GM23338 (cell line): Measurements from ENCODE around the gene TSHZ3. TPM values are rescaled to one million over a fixed set of nuclear protein-coding genes. Genes with fewer than 3 reads are reported as not detected.

Experiments used
- ATAC-seq: fragments of 200-7000 bp; cut with Tn5 transposase; 3 replicates; pipeline ENCODE4 v1.9.1; 2020
- DNase-seq: peaks from one replicate; pipeline ENCODE4 v3.0.0-alpha.2; 2015; ENCODE audit warnings: low spot score
- H2AFZ ChIP-seq: fragments of 200-600 bp; sonication (generic); 2 replicates; pipeline ENCODE4 v1.8.0; 2016; ENCODE audit warnings: antibody characterized with exemption, mild to moderate bottlenecking, moderate library complexity
- H3F3A ChIP-seq: fragments of 200-600 bp; sonication (generic); replicated peaks from 2 replicates; pipeline ENCODE4 v1.8.0; 2017; ENCODE audit warnings: antibody characterized with exemption, mixed run types, low read depth
- H3K27ac ChIP-seq: fragments of 200-600 bp; sonication (generic); 2 replicates; pipeline ENCODE4 v1.6.1; 2016; ENCODE audit warnings: low read depth
- H3K27me3 ChIP-seq: fragments of 200-600 bp; sonication (generic); 2 replicates; pipeline ENCODE4 v1.8.0; 2016; ENCODE audit warnings: mild to moderate bottlenecking, mixed run types, moderate library complexity; ENCODE audit not compliant: insufficient read depth
- H3K36me3 ChIP-seq: fragments of 200-600 bp; sonication (generic); 2 replicates; pipeline ENCODE4 v1.8.0; 2016; ENCODE audit warnings: mild to moderate bottlenecking; ENCODE audit not compliant: insufficient read depth
- H3K4me1 ChIP-seq: fragments of 200-600 bp; sonication (generic); 2 replicates; pipeline ENCODE4 v1.8.0; 2016; ENCODE audit warnings: mild to moderate bottlenecking, moderate library complexity; ENCODE audit not compliant: insufficient read depth
- H3K4me2 ChIP-seq: fragments of 200-600 bp; sonication (generic); 2 replicates; pipeline ENCODE4 v1.7.1; 2017; ENCODE audit warnings: mixed run types
- H3K4me3 ChIP-seq: fragments of 200-600 bp; sonication (generic); 2 replicates; pipeline ENCODE4 v1.6.1; 2016; ENCODE audit warnings: mixed run types
- H3K79me2 ChIP-seq: fragments of 200-600 bp; sonication (generic); replicated peaks from 2 replicates; pipeline ENCODE4 v1.8.0; 2017; ENCODE audit warnings: mild to moderate bottlenecking; ENCODE audit not compliant: insufficient read depth
- H3K9me2 ChIP-seq: fragments of 200-600 bp; sonication (generic); 2 replicates; pipeline ENCODE4 v1.8.0; 2017; ENCODE audit not compliant: insufficient read depth
- H4K20me1 ChIP-seq: fragments of 200-600 bp; sonication (generic); replicated peaks from 2 replicates; pipeline ENCODE4 v1.8.0; 2017; ENCODE audit warnings: mild to moderate bottlenecking; ENCODE audit not compliant: insufficient read depth
- H3K27ac Mint-ChIP-seq: 2 replicates; pipeline ENCODE4 v1.8.0; 2020; ENCODE audit warnings: inconsistent platforms, mild to moderate bottlenecking, moderate library complexity, mixed read lengths
- H3K27me3 Mint-ChIP-seq: 3 replicates; pipeline ENCODE4 v1.8.0; 2022; ENCODE audit warnings: low read depth, mild to moderate bottlenecking, moderate library complexity, mixed read lengths, inconsistent platforms; ENCODE audit not compliant: insufficient read depth, poor library complexity
- H3K36me3 Mint-ChIP-seq: 3 replicates; pipeline ENCODE4 v1.8.0; 2021; ENCODE audit warnings: low read depth, mild to moderate bottlenecking, inconsistent platforms, moderate library complexity, mixed read lengths
- H3K4me1 Mint-ChIP-seq: 3 replicates; pipeline ENCODE4 v1.8.0; 2020; ENCODE audit warnings: mild to moderate bottlenecking, inconsistent platforms, mixed read lengths
- H3K4me3 Mint-ChIP-seq: 3 replicates; pipeline ENCODE4 v1.8.0; 2021; ENCODE audit warnings: moderate library complexity, mild to moderate bottlenecking, inconsistent platforms, mixed read lengths
- H3K9me3 Mint-ChIP-seq: 3 replicates; pipeline ENCODE4 v1.8.0; 2020; ENCODE audit warnings: moderate library complexity, mild to moderate bottlenecking, inconsistent platforms, mixed read lengths
- CREB1 ChIP-seq: fragments of 250-450 bp; sonication (Bioruptor Pico); IDR thresholded peaks from 2 replicates; pipeline ENCODE4 v1.5.0; 2020; ENCODE audit warnings: low read depth, mild to moderate bottlenecking, moderate library complexity
- CTCF ChIP-seq, 2 experiments: fragments of 200-600 bp in 1 of 2; sonication (generic) in 1 of 2; conservative IDR thresholded peaks; 2 replicates each; pipeline versions ENCODE4 v1.5.1 to v1.6.1; 2016 to 2017; ENCODE audit warnings: antibody characterized with exemption in 2 of 2, low read depth in 2 of 2, mild to moderate bottlenecking in 2 of 2, moderate library complexity in 1 of 2
- EZH2 ChIP-seq: fragments of 200-600 bp; sonication (generic); IDR thresholded peaks from one replicate; pipeline ENCODE4 v1.8.0; 2017; ENCODE audit warnings: antibody characterized with exemption, mild to moderate bottlenecking, low read depth; ENCODE audit not compliant: unreplicated experiment
- EZH2phosphoT487 ChIP-seq: fragments of 200-600 bp; sonication (generic); IDR thresholded peaks from one replicate; pipeline ENCODE4 v1.8.1; 2018; ENCODE audit warnings: antibody characterized with exemption; ENCODE audit not compliant: unreplicated experiment
- JUNB ChIP-seq: IDR thresholded peaks from one replicate; pipeline ENCODE4 v1.6.1; 2016; ENCODE audit warnings: antibody characterized with exemption; ENCODE audit not compliant: unreplicated experiment
- POLR2AphosphoS5 ChIP-seq: IDR thresholded peaks from 2 replicates; pipeline ENCODE4 v1.6.1; 2016; ENCODE audit warnings: antibody characterized with exemption, low read depth
- polyA plus RNA-seq: library from polyadenylated mRNA; unstranded; fragments of >200 nt; fragmentation: Nextera tagmentation; extraction: Ambion mirVana; gene quantifications from 2 replicates; pipeline ENCODE4 v1.2.1, GENCODE V29; 2016
- total RNA-seq: library from RNA; depleted of rRNA; stranded (reverse); fragments of >200 nt; shearing (Covaris generic); gene quantifications from 2 replicates; pipeline ENCODE4 v1.2.3, GENCODE V29; 2014
- TF ChIP-seq, protein P1 (sequence below): IDR thresholded peaks from one replicate; pipeline ENCODE4 v1.6.1; 2018; ENCODE audit warnings: antibody characterized with exemption; ENCODE audit not compliant: unreplicated experiment
- TF ChIP-seq, protein P2 (sequence below): fragments of 250-450 bp; sonication (Bioruptor Pico); IDR thresholded peaks from 2 replicates; pipeline ENCODE4 v1.5.0; 2020; ENCODE audit warnings: mild to moderate bottlenecking, moderate library complexity

TSHZ3 gene
- total and polyA plus RNA-seq, 2 experiments from 2014 or later, result 3.8 to 8.9 TPM

DNA sequence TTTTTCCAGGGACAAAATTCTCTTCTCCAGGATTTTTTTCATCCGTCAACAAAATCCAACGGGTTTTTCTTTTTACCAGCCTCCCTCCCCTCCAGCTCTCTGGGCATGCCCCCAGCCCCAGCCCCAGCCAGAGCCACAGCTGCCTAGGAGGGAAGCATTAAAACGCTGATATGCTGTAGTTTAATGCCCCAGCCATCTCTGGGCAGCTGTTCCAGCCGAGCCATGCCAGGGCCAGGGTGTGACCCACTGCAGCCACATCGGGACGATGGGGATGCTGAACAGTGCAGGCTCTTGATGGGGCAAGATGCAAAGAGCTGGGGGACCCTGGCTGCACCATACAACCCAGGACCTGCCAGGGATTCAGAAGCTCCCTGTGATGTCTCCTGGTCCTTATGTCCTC is 32.1 kb downstream of the TSHZ3 start:
- no peak for DNase-seq
- Histone ChIP-seq H2AFZ (peak overlapping the region; percentile 34; the same call in 1 of the 2 replicates), H3K4me3 (no peak overlapping the region; the same call in 1 of the 2 replicates), H3K27ac (peak overlapping the region; percentile 89), H3K4me1 (peaks cover 42% of the 10 kb centered on the region), H3F3A (no peaks in the 10 kb centered on the region), H3K27me3 (no peaks in the 10 kb centered on the region), H4K20me1 (no peaks in the 10 kb centered on the region), H3K9me2 (no peaks in the 10 kb centered on the region), H3K79me2 (peaks cover 36% of the 10 kb centered on the region), H3K36me3 (no peaks in the 10 kb centered on the region), H3K4me2 (peak overlapping the region; percentile 39; the same call in 1 of the 2 replicates)
- Mint-ChIP-seq H3K4me1 (peaks cover 59% of the 10 kb centered on the region), H3K4me3 (no peak overlapping the region), H3K27ac (peak overlapping the region; percentile 81), H3K27me3 (peaks cover 4% of the 10 kb centered on the region), H3K36me3 (no peaks in the 10 kb centered on the region), H3K9me3 (no peaks in the 10 kb centered on the region)
- no peak; the same call in none of the 3 replicates for ATAC-seq
- TF ChIP-seq CTCF (conservative IDR thresholded peaks at IDR 0.05; ENCODE audit: low read depth in 2 of 2) (no peak), CREB1 (CRISPR knock-in tag) (no peak), POLR2AphosphoS5 (no peak), JUNB (no peak), EZH2 (no peak), EZH2phosphoT487 (no peak)
- TF ChIP-seq, protein P1, sequence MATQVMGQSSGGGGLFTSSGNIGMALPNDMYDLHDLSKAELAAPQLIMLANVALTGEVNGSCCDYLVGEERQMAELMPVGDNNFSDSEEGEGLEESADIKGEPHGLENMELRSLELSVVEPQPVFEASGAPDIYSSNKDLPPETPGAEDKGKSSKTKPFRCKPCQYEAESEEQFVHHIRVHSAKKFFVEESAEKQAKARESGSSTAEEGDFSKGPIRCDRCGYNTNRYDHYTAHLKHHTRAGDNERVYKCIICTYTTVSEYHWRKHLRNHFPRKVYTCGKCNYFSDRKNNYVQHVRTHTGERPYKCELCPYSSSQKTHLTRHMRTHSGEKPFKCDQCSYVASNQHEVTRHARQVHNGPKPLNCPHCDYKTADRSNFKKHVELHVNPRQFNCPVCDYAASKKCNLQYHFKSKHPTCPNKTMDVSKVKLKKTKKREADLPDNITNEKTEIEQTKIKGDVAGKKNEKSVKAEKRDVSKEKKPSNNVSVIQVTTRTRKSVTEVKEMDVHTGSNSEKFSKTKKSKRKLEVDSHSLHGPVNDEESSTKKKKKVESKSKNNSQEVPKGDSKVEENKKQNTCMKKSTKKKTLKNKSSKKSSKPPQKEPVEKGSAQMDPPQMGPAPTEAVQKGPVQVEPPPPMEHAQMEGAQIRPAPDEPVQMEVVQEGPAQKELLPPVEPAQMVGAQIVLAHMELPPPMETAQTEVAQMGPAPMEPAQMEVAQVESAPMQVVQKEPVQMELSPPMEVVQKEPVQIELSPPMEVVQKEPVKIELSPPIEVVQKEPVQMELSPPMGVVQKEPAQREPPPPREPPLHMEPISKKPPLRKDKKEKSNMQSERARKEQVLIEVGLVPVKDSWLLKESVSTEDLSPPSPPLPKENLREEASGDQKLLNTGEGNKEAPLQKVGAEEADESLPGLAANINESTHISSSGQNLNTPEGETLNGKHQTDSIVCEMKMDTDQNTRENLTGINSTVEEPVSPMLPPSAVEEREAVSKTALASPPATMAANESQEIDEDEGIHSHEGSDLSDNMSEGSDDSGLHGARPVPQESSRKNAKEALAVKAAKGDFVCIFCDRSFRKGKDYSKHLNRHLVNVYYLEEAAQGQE, result no peak
- TF ChIP-seq, protein P2, sequence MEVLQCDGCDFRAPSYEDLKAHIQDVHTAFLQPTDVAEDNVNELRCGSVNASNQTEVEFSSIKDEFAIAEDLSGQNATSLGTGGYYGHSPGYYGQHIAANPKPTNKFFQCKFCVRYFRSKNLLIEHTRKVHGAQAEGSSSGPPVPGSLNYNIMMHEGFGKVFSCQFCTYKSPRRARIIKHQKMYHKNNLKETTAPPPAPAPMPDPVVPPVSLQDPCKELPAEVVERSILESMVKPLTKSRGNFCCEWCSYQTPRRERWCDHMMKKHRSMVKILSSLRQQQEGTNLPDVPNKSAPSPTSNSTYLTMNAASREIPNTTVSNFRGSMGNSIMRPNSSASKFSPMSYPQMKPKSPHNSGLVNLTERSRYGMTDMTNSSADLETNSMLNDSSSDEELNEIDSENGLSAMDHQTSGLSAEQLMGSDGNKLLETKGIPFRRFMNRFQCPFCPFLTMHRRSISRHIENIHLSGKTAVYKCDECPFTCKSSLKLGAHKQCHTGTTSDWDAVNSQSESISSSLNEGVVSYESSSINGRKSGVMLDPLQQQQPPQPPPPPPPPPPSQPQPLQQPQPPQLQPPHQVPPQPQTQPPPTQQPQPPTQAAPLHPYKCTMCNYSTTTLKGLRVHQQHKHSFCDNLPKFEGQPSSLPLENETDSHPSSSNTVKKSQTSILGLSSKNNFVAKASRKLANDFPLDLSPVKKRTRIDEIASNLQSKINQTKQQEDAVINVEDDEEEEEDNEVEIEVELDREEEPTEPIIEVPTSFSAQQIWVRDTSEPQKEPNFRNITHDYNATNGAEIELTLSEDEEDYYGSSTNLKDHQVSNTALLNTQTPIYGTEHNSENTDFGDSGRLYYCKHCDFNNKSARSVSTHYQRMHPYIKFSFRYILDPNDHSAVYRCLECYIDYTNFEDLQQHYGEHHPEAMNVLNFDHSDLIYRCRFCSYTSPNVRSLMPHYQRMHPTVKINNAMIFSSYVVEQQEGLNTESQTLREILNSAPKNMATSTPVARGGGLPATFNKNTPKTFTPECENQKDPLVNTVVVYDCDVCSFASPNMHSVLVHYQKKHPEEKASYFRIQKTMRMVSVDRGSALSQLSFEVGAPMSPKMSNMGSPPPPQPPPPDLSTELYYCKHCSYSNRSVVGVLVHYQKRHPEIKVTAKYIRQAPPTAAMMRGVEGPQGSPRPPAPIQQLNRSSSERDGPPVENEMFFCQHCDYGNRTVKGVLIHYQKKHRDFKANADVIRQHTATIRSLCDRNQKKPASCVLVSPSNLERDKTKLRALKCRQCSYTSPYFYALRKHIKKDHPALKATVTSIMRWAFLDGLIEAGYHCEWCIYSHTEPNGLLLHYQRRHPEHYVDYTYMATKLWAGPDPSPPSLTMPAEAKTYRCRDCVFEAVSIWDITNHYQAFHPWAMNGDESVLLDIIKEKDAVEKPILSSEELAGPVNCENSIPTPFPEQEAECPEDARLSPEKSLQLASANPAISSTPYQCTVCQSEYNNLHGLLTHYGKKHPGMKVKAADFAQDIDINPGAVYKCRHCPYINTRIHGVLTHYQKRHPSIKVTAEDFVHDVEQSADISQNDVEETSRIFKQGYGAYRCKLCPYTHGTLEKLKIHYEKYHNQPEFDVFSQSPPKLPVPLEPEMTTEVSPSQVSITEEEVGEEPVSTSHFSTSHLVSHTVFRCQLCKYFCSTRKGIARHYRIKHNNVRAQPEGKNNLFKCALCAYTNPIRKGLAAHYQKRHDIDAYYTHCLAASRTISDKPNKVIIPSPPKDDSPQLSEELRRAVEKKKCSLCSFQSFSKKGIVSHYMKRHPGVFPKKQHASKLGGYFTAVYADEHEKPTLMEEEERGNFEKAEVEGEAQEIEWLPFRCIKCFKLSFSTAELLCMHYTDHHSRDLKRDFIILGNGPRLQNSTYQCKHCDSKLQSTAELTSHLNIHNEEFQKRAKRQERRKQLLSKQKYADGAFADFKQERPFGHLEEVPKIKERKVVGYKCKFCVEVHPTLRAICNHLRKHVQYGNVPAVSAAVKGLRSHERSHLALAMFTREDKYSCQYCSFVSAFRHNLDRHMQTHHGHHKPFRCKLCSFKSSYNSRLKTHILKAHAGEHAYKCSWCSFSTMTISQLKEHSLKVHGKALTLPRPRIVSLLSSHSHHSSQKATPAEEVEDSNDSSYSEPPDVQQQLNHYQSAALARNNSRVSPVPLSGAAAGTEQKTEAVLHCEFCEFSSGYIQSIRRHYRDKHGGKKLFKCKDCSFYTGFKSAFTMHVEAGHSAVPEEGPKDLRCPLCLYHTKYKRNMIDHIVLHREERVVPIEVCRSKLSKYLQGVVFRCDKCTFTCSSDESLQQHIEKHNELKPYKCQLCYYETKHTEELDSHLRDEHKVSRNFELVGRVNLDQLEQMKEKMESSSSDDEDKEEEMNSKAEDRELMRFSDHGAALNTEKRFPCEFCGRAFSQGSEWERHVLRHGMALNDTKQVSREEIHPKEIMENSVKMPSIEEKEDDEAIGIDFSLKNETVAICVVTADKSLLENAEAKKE (CRISPR knock-in tag), result no peak
